Measurements from ENCODE around the gene NFIB.

- TF ChIP-seq, protein P1, sequence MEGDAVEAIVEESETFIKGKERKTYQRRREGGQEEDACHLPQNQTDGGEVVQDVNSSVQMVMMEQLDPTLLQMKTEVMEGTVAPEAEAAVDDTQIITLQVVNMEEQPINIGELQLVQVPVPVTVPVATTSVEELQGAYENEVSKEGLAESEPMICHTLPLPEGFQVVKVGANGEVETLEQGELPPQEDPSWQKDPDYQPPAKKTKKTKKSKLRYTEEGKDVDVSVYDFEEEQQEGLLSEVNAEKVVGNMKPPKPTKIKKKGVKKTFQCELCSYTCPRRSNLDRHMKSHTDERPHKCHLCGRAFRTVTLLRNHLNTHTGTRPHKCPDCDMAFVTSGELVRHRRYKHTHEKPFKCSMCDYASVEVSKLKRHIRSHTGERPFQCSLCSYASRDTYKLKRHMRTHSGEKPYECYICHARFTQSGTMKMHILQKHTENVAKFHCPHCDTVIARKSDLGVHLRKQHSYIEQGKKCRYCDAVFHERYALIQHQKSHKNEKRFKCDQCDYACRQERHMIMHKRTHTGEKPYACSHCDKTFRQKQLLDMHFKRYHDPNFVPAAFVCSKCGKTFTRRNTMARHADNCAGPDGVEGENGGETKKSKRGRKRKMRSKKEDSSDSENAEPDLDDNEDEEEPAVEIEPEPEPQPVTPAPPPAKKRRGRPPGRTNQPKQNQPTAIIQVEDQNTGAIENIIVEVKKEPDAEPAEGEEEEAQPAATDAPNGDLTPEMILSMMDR (IDR thresholded peaks at IDR 0.05; ENCODE audit: low read length), result no peak
- TF ChIP-seq EZH2 (optimal IDR thresholded peaks at IDR 0.05; ENCODE audit: low read depth, low read length), result no peak
- TF ChIP-seq EZH2phosphoT487 (IDR thresholded peaks at IDR 0.05; ENCODE audit: low read length), result no peak
Observed at GRCh38 chr9:14087576-14087975, 226.4 kb downstream of the NFIB start.
